HL-60 (cell line): ENCODE results near the gene AMDHD1.

Experiments used
- CTCF ChIP-seq: IDR thresholded peaks from one replicate; pipeline ENCODE4 v1.5.1; 2011; ENCODE audit warnings: low read length, control low read depth, inconsistent platforms; ENCODE audit not compliant: insufficient read depth
- GABPA ChIP-seq: IDR thresholded peaks from 2 replicates; pipeline ENCODE4 v1.6.1; 2012; ENCODE audit warnings: low read depth
- POLR2AphosphoS5 ChIP-seq: IDR thresholded peaks from 2 replicates; pipeline ENCODE4 v1.6.1; 2012; ENCODE audit warnings: low read depth
- SPI1 ChIP-seq: IDR thresholded peaks from 2 replicates; pipeline ENCODE4 v1.6.1; 2012; ENCODE audit warnings: low read depth, mild to moderate bottlenecking, borderline replicate concordance
- TF ChIP-seq, protein P1 (sequence below): IDR thresholded peaks from 2 replicates; pipeline ENCODE4 v1.6.1; 2012; ENCODE audit warnings: low read depth; ENCODE audit not compliant: insufficient replicate concordance

- TF ChIP-seq CTCF (no peak), POLR2AphosphoS5 (no peak), SPI1 (no peak), GABPA (no peak)
- TF ChIP-seq, protein P1, sequence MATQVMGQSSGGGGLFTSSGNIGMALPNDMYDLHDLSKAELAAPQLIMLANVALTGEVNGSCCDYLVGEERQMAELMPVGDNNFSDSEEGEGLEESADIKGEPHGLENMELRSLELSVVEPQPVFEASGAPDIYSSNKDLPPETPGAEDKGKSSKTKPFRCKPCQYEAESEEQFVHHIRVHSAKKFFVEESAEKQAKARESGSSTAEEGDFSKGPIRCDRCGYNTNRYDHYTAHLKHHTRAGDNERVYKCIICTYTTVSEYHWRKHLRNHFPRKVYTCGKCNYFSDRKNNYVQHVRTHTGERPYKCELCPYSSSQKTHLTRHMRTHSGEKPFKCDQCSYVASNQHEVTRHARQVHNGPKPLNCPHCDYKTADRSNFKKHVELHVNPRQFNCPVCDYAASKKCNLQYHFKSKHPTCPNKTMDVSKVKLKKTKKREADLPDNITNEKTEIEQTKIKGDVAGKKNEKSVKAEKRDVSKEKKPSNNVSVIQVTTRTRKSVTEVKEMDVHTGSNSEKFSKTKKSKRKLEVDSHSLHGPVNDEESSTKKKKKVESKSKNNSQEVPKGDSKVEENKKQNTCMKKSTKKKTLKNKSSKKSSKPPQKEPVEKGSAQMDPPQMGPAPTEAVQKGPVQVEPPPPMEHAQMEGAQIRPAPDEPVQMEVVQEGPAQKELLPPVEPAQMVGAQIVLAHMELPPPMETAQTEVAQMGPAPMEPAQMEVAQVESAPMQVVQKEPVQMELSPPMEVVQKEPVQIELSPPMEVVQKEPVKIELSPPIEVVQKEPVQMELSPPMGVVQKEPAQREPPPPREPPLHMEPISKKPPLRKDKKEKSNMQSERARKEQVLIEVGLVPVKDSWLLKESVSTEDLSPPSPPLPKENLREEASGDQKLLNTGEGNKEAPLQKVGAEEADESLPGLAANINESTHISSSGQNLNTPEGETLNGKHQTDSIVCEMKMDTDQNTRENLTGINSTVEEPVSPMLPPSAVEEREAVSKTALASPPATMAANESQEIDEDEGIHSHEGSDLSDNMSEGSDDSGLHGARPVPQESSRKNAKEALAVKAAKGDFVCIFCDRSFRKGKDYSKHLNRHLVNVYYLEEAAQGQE = no peak
These were observed 52.3 kb downstream of the AMDHD1 start for GRCh38 chr12:95995238-95996031.
